Mucosa of gallbladder (tissue), 1 donor: Measurements from ENCODE around the gene FOXC1. TPM values are rescaled to one million over a fixed set of nuclear protein-coding genes. Genes with fewer than 3 reads are reported as not detected.
A peak's percentile ranks its signal among the peaks of the same experiment; 100 is the strongest.

Source experiments
- DNase-seq: peaks from one replicate; pipeline ENCODE4 v3.0.0-alpha.2; 2020; ENCODE audit warnings: low spot score
- total RNA-seq: library from RNA; stranded (reverse); gene quantifications from one replicate; pipeline ENCODE4 v1.2.1, GENCODE V29; 2021
- donor health status: DM: no; HTN: no; CAD: no.

Gene FOXC1
- total RNA-seq, 1 donor from 2014 or later: 9.5 TPM

DNA sequence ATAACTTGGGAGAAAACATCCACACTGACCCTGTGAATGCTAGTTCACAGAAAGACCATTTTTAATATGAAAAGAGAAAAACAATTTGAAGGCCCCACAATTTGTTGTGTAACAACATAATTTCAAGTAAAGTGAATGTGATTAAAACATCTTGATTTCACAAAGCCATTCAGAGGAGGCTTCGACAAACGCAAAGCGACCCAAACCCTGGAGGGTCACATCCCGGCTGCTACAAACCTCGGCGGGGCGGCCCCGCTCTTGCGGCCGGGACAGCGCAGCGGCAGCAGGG, 14.0 kb downstream of the FOXC1 start:
- DNase-seq: no peak

DNA sequence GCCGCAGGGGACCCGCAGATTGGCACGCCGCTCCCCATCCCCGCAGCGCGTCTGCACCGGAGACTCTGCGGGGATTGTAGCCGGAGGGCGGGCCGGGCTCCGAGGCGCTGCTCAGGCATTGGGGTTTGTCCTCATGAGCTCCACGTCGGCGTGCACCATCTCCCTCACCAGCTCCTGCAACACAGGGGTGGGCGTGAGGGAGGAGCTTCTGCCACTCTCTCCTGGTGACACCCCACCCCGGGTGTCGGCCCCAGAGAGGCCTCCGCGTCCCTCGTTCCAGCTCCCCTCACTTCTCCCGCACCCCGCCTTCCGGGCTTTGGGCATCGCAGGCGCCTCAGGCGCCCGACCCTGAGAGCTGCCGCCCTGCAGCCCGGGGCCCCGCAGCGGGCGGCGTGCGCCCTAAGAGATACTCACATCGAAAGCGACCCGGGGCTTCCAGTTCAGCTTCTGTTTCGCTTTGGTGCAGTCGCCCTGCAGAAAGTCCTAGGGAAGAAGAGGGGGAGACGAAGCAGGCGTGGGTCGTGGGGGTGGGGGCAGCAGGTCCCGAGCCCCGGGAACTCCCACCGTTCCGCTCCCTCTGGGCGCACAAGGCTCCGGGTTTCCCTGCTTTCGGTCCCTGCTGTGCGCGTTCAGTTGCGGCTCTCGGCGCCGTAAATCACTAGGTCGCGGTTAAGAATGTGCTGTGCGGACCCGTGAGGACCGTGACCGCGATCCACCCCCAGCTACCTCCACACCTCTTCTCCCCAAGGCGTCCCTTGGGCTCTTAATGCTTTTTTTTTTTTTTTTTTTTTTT, 14.5 kb downstream of the FOXC1 start:
- no peak for DNase-seq

DNA sequence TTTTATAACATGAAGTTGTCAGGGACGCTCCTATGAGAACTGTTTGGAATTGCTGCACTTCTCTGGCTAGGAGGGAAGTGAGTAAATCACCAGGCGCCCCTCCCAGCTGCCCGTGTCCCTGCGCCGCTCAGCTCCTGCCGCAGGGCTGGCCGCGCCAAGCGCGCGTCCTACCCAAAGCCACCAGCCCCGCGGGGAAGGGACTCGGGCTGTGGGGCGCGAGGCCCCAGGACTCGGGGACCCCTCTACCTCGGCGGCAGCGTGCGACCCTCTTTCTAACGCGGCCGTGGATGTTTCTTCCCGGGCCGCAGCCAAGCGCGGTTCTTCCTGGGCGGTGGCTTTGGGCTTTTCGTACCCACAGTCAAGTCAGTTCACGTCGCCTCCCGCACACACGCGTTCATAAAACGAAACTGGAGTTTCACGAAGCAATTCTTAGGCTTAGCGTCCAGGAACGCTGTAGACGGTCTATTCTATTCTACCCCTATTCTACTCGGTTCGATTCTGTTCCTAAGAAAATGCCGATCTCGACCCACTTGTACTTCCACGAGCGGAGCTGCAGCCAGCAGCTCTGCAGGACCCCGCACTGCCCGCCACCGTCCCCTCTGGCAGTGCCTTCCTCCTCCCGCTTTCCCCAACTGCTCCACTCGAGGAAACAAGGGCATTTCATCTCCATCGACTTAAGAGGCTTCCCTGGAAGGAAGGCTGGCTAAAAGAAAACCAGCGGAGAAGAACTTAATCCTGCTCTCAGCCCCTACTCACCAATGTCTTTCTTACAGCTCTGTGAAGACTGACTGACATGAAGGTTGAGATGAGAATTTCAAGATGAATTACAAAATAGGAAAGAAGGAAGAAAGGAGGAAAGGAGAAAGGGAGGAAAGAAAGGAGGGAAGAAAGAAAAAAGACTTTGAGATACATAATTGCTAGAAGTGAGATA, 15.4 kb downstream of the FOXC1 start:
- no peak for DNase-seq

DNA sequence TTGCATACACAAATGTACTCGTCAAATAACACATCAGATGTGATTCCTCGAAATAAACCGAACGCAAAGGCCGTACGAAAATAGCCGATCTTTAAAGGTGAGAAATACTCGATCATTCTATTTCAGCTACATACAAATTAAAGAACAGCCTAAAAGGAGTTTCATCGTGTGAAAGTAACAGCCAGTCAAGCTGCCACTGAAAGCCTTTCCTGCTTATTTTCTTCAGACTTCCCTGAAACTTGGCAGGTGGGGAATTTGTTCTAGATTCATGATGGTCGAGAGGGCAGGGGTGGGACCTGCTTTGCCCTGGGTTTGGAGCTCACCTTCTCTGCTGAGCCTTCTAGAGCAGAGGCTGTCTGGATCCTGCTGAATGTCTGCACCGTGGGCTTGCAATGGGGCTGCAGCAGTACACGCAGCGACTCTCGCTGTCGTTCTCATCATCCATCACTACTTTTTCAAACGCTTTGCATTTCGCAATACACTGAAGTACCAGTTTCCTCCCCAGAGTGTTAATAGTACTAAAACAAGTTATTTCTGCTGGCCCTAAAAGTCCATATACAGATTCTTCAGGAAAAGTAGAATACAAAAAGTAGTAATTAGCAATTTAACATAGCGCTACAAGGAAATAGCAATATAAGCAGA, 16.2 kb downstream of the FOXC1 start:
- DNase-seq: no peak

DNA sequence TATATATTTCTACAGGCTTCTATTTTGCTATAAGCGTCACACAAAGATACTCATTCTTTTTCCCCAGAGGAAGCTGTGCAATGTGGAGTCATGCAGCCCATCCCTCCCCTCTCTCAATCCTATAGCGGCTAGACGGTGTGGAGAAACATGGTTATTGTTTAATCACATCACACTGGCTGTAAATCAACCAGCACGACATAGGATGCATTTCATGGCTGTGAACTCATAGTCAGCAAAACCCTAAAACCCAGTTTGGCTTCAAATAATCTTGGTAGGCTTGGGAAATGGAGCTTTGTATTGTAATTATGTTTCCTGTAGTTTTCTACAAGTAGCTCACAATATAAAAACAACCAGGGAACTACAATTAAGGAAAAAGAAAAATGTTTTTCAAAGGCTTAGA, 16.8 kb downstream of the FOXC1 start:
- DNase-seq: no peak

DNA sequence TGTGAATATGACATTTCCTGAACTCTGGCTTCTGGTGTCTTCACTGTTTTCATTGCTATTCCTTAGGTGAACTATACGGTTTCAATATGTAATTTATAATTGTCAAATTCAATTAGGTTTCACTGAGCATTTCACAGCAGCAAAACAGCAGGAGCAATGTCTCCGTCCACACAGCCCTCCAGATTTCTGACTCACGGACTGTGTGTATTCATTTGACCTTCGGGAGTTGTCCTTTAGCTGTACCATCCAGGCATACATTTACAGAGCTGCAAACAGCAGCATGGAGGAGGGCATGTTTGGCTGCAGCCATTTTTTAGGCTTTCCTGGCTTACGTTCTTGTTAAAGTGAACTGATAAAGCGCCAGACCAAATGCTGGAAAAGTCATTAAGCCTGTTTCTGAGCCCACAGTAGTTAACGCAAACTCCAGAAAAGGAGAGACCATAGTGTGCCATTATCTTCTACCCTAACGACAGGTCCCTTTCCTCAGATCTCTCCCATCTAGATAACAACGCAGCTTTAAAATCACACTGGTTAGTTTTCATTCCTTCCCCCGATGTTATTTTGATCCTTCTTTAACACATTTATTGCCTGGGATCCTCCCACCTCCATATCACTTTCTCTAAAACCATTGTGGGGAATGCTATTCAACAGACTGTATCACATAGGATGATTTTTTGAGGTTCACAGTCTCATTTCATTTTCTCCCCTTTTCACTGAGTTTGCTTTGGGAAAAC, 18.3 kb downstream of the FOXC1 start:
- no peak for DNase-seq

DNA sequence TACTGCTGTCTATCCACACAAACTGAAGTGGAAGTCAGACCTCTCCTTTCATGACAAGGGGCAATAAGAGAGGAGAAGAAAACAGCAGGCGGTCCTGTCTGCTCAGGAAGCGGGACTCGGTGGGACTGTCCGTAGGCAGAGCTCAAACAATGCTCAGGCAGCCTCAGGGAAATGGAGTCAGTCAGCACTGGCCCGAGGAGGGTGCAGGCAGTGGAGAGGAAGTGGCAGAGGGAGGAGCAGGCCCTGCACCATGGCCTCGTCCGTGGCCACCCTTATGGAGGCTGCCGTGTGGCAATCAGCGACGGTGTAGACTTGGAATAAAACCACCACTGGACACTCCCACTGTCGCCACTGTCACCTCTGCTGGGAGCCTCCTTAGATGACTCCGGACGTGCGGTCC, 19.6 kb downstream of the FOXC1 start:
- DNase-seq: no peak

DNA sequence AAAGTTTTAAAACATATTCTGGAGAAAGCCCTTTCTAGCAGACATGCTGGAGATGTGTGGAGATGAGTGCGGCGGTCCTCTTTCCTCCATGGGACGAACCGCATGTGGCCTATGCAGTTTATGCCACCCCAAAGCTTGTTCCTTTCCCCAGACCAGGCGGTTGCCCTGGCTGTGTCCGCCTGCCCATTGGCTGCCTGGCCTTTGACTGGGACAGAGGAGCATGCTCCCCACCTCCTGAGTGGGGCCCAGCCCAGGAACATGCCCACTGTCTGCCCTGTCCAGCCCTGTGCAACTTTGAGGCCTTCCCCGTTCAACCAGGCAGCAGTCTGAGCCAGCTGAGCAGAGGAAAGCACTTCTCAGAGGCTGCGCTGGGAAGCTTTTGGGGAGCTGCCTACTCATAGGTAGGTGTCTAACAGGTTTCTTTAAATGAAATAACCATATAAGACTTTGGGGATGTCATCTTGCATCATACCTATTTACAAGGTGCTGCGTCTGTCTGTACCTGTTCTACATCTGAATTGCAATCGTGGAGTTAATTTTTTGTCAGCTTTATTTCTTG, 20.6 kb downstream of the FOXC1 start:
- DNase-seq: no peak

DNA sequence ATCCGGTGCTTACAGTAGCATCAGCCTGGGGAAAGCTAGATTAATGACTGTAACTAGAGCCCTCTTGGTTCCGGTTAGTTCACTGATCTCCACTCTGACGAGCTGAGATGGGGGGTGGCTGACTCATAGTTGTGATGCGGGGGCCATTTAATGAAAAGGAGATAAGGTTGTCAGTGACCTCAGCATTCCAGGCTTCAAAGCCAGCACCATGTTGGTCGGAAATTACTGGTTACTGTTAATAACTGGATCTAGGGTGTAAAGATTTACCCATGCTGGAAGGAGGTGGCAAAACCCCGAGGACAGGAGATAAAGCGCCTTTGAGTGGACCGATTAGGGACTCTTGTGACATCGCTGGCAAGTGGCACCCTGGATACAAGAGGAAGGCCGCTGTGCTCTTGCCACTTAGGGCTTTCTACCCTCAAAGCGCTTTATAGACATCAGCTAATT, 21.1 kb downstream of the FOXC1 start:
- DNase-seq: no peak

DNA sequence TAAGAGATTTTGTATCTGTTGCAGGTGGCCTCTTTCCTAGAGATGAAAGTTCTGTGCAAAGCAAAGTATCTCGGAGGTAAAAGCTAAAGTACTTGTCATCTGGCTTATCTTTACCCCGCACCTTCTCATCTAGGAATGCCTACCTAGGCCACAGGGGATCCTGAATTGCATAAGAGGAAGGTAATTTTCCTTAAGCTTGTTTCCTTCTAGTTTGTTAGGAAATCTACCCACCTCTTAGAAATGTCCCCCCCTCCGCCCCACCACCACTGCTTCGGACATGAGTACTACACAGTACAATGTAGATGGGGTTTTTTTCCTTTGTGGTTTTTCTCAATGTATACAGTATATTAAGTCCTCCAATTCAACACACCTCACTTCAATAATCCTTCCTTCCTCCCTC, 21.5 kb downstream of the FOXC1 start:
- DNase-seq: no peak

DNA sequence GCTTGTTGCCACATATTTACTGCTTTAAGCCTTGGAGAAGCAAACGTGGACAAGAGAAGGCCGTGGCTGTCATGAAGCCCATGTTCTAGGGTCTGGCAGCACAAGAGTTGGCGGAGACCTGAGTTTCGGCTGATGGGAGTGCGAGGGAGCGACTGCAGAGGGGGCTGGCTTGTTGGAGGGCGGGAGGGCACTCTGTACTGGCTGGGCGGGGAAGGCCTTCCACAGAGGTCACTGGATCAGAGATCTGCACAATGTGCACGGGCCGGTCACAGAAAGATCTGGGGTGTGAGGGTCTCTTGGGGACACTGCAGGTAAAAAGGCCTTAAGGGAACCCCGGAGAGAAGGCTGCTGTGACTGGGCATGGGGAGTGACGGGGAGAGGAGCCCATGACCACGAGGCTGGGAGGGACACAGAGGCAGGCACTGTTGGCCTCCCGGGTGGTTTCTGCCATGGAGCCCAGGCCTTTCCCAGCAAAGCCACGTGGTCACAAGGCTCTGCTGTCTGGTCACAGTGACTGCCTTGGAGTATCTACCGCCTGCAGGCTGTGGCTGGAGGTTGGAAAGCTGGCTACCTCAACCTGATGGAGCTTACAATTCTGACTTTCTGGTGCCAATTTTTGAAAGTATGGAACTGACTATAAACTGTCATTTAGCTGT, 23.8 kb downstream of the FOXC1 start:
- no peak for DNase-seq

DNA sequence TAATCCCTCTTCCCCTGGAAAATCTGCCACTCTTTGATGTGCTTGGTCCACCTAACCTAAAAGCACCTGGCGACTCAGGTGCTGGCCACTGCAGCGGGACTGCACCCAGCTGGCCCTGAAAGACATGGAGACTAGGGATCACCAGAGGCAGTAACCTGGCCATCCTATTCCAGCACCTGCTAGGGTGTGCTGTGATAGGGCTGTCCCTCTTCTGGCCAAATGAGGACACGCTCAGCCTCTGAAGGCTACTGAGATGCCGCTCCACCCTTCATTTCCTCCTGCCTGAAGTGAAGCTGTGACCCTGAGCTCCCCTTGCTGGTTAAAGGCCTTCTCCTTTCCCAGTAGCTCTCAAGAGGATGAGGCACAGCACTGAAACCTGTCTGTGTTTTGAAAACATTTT, 24.4 kb downstream of the FOXC1 start:
- DNase-seq: no peak

DNA sequence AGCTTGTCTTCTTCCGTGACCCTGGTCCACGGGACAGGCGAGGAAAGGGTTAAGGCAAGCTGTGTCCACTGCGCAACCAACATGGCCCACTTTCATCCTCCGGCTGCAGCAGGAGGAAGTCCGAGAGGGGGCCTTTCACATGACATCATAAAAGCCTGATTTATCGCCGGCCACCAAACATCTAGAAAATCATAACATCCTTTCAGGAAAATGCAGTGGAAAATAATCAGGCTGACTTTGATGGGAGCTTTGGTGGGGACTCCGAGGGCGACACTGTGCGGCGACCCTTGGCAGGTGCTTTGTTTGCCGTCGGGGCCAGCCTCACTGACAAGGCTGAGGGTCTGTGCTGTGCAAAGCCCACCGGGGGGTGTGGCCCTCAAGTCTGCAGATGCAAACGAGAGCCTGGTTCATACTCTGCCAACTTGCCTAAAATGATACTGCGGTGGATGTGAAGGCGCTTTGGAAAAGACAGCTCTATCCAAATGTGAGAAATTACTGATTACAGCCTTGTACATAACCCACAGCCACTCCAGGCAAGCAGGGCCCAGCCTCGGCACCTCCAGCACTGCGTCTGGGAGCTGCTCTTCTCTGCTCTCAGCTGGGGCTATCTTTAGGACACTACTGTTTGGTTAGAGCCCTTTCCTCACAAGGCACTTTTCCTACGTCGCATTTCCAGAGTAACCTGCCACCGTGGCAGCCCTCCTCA, 25.7 kb downstream of the FOXC1 start:
- DNase-seq: no peak

DNA sequence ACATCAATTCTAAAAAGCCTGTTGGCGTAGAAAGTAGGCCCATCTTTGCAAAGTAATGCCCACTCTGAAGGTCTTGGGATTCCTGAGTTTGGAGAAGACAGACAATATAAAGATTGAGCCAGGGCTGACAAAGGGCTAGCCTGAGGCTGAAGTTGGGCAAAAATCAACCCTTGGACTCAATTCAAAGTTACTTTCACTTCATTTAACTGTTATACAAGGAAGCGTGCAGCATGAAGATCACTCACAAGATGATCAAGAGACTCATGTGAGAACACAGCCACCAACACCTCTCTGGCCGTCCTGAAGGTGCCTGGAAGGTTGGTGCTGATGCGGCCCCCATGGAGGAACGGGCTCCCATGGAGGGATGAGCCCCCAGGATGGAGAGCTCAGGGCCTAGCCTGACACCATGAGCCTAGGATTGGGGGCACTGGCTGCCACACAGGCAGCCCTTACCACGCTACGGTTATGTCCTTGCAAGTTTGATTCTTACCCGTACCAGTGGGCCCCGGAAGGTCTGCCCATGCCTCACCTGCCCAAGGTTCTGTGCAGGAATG, 26.6 kb downstream of the FOXC1 start:
- no peak for DNase-seq

DNA sequence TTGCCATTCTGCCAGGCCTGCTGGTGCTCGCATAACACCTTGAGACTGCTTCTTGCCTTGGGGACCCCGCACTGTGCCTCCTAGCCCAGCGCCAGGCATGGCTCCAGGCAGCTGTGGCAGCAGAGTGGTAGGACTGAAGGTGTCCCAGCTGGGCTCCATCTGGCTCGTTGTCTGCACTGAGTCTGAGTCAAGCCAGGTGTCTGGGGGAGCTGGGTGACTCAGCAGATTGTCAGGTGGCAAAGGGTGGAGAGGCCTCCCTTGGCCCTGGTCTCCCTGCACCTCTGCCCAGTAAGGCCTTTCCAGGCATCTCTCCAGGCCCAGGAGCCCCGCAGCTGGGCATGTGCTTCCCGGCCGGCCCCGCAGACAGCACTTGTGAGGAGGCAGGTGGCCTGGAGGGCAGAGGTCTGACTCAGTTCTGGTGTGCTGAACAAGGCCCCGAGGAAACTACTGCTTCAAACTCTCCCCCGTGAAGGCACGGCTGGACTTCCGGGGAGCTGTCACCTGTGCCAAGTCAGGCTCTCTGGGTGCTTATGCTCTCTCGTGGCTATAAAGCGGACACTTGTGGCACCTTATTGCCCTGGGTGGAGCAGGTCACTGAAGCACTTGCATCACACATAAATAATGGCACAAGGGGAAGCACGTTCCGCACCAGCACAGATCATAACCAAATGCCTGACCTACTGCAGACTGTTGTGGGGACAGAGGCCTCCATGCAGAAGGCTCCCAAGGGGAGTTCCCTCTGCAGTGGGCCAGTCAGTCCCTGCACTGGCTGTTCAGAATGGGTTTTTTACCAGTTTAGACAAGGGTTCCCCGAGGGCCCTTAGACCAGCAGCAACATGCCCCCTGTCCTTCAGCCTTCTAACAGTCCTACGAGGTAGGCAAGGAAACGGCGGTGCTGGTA, 27.5 kb downstream of the FOXC1 start:
- no peak for DNase-seq

DNA sequence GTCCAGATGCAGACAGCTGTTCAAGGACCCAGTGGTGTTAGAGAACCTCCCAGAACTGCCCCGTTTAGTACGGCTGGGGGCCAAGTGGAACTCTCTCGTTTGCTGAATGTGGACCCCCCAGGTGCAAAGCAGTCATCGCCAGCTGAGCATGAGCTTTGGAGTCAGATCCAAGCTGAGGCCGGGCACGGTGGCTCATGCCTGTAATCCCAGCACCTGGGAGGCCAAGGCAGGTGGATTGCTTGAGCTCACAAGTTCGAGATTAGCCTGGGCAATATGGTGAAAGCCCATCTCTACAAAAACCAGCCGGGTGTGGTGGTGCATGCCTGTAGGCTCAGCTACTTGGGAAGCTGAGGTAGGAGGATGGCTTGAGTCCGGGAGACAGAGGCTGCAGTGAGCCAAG, 29.7 kb downstream of the FOXC1 start:
- DNase-seq: no peak

DNA sequence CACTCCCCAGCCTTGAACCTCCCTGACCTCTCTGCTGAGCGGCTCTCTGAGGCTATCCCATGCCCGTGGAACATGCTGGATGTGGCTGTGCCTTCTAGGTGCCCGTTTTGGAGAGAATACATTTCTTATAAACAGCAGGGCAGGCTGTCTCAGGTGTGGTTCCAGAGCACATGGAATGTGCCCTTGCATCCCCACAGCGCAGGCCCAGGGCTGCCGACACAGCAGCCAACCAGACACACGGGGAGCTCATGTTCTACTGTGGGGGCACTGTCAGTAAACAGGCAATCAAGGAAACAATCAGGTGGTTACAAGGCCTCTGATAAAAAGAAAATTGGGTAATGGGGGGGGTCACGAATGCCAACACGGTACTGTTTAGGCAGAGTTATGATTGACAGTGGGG, 30.8 kb downstream of the FOXC1 start:
- no peak for DNase-seq

DNA sequence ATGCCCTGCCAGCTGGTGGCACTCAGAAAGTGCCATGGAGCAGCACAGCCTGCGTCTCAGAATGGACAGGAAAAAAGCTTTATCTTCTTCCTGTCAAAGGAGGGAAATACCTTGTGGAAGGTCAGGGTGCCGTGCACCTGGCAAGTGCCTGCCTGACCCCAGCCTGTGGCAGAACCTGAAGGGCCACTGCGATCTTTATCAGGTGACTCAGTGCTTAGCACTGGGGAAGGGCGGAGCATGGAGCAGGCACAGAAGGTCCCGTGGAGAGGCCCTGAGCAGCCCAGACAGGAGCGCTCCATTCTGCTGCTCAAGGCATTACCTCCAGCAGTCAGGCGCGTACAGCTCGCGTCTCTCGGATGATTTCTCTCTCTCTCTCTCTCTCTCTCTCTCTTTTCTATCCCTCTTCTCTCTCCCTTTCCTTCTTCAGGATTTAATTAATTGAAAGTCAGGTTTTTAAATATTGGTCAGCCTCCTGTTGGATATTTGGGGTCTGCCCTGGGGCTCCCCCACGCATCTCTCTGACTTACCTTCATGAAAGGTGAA, 31.7 kb downstream of the FOXC1 start:
- peak; percentile 82 for DNase-seq

DNA sequence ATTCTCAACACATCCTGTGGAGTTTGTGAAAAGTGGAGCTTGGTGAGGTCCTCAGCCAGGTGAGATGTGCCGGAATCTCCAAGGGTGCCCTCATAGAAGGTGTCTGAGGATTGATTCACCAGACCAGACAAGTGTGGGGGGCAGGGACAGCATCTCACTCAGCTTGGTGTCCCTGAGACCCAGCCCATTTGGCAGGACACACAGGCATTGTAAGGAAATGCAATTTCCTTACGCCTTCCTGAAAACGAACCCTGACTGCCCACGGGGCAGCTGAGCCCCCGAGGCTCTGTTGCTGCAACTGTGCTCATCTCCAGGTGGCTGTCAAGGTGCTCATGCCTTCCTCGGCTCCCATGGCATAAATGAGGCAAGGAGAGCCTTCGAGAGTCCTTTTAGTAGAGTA, 33.4 kb downstream of the FOXC1 start:
- DNase-seq: no peak
